ENCODE results near the gene FCGBP. TPM values are rescaled to one million over a fixed set of nuclear protein-coding genes. Genes with fewer than 3 reads are reported as not detected.

The FCGBP gene
- total RNA-seq, 1 experiment from 2014 or later: 0.08 TPM

DNA sequence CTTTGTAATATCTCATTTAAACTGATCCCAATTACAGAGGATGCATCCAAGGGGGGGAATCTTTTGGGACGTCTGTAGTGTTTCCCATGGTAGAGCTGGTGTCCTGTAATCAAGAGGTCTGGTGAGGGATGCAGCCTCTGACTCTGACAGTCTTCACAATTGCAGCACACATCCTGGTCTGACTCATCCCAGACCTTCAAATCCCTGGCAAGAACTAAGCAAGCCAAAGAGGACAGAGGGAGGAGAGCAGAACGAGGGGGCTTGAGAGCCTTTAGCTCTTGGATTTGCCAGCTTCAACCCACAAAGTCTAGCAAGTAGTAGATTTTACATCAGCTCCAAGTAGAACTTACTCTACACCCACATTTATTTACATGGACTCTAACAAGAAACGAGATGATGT lies 17.3 kb upstream of the FCGBP start:
- in situ Hi-C loops (cut with HindIII; ENCODE audit: low pct_unique_long_range_greater_than_20kb, low sequenced_read_pairs): no loop called here
- no peak for DNase-seq (ENCODE audit: low read depth, low spot score)

DNA sequence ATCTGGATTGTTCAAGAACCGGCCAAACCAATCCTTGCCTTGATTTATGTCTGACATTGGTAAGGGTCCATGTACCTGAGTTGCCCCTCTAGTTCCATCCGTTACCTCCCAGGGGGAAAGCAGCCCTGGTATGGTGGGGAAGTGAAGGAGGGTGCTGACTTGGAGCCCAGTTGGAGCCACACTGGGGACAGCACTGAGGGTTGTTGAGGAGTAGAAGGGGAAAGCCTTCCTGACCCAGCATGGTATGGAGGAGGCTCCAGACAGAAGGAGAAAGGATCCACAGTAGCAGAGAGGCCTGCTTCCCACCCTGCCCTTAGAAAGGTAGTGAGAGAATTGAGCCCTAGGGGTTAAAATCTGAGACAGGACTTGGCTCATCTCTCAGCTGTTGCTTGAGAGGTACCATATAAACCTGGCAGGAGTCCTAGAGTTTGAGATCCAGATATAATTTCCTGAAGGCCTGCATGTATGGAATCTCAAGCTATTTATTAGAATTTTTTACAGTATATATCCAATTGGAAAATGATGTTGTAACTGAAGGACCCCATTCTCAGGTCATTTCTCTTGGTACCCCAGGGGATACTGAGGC lies 16.7 kb upstream of the FCGBP start:
- no peak for DNase-seq (ENCODE audit: low read depth, low spot score)
- in situ Hi-C loops (cut with HindIII; ENCODE audit: low pct_unique_long_range_greater_than_20kb, low sequenced_read_pairs): no loop called here

DNA sequence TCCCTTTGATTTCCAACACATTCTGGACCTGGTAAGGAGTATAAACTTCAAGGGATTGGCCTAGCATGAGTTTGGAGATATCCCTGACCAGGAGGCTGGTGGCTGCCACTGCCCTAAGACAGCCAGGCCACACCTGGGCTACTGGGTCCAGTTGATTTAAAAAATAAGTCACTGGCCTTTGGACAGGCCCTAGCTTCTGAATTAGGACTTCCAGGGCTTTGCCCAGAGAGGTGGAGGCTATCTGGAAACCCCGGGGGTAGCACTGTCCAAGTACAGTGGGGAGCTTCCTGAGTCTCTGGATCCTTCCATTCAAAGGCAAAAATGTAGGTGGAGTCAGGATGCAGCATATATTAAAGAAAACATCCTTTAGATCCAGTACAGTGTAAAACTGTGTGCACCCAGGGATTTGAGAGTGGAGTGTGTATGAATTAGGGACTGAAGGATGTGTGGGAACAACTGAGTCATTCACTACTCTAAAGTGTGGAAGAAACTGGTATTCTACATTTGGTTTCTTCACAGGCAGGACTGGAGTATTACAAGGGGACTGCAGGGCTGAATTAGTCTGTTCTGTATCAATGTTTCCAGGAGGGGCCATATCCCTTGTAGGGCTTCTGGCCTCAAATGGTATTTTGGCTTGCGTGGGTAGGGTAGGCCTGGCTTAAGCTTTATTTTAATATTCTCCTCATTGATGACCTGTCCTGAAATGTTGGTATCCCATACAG lies 14.8 kb upstream of the FCGBP start:
- no peak for DNase-seq (ENCODE audit: low read depth, low spot score)
- in situ Hi-C loops (cut with HindIII; ENCODE audit: low pct_unique_long_range_greater_than_20kb, low sequenced_read_pairs): no loop called here

DNA sequence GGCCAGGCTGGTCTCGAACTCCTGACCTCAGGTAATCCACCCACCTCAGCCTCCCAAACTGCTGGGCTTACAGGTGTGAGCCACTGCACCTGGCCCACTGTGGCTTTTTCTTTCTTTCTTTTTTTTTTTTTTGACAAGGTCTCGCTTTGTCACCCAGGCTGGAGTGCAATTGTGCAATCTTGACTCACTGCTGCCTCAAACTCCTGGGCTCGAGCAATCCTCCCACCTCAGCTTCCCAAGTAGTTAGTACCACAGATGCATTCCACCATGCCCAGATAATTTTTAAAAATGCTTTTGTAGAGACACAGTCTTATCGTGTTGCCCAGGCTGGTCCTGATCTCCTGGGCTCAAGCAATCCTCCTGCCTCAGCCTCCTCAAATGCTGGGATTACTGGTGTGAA lies 12.1 kb upstream of the FCGBP start:
- in situ Hi-C loops (cut with HindIII; ENCODE audit: low pct_unique_long_range_greater_than_20kb, low sequenced_read_pairs): no loop called here
- no peak for DNase-seq (ENCODE audit: low read depth, low spot score)

DNA sequence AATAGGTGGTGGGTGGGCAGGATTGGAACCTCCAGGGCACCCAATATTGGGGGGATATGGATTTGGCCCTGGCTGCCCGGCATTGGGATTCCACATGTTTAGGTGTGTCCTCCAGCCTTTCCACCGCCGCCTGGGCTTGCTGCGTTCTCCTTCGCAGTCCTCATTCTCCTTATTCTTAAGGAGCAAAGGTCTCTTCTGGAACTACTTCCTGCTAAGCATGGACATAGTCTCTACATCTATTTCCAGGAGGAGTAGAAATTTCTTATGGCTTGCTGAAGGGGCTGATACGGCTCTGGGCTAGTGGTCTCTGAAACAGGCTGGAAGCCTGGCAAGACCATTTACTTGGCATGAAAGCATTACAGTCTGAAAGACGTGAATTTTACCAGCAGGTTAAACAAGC lies 9.2 kb upstream of the FCGBP start:
- DNase-seq (ENCODE audit: low read depth, low spot score): no peak
- in situ Hi-C loops (cut with HindIII; ENCODE audit: low pct_unique_long_range_greater_than_20kb, low sequenced_read_pairs): no loop called here

DNA sequence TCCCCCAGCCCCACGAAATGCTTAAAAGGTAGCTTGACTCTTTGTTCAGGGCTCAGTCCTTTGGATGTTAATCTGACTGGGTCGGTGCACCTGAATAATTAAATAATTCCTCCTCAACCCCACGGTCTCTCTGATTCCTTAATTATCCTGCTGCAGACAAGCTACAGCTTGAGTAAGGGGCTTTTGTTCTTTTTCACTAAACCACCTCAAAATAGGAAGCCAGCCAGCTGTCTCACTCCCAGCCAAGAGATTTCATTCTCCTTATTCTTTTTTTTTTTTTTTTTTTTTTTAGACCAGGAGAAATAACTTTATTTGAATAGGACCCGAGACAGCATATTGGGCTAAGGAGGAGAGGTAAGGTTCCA lies 7.9 kb upstream of the FCGBP start:
- no peak for DNase-seq (ENCODE audit: low read depth, low spot score)
- in situ Hi-C loops (cut with HindIII; ENCODE audit: low pct_unique_long_range_greater_than_20kb, low sequenced_read_pairs): no loop called here

DNA sequence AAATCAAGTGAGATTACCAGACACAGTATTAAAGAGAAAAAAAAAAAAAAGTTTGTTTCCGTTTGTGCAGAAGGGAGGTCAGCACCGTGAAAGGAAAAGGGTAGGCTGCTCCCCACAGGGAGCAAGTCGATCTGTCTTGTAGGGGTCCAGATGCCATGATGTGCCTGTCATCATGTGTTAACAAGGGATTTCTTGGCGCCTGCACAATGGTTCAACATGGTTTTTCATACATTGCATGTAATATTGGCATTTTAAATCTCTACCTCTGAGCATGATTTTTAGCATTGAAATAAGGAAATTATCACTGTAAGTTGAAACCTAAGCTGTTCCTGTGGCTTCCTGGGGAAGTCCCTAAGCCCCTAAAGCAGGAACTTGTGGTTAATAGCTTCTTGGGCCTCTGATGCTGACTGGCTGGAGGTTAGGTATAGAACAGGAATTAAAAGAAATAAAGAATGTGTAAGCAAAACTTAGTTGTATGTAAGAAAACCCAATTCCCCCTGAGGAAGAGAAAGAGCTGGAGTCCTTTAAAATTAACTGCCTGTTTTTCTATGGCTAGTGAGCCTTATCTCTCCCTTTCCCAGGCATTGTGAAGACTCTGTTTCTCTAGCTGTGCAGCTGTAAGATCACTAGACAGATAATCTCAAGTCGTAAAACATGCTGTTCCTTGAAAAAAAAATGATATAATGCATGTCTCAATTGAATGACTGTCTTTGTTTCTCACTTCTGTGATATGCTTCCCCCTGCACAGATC lies 7.4 kb upstream of the FCGBP start:
- DNase-seq (ENCODE audit: low read depth, low spot score): no peak
- in situ Hi-C loops (cut with HindIII; ENCODE audit: low pct_unique_long_range_greater_than_20kb, low sequenced_read_pairs): no loop called here

DNA sequence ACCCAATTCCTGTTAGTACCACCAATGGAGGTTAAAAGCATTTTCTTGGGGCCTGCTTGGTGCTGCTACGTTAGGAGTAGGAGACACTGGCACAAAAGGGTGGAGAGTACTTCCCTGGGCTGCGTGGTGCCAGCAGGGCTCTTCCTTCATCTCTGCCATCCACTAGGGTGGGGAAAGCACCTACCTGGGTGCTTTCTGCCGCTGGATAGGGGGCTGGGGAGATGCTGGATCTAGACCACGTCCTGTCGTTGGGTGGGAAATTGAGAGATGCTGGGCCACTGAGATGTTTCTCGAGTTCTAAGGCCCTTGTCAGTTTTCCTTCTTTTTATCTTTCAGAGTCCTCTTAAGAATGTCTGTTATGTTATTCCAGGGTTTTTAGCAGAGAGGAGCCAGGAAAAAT lies 6.7 kb upstream of the FCGBP start:
- in situ Hi-C loops (cut with HindIII; ENCODE audit: low pct_unique_long_range_greater_than_20kb, low sequenced_read_pairs): no loop called here
- no peak for DNase-seq (ENCODE audit: low read depth, low spot score)

DNA sequence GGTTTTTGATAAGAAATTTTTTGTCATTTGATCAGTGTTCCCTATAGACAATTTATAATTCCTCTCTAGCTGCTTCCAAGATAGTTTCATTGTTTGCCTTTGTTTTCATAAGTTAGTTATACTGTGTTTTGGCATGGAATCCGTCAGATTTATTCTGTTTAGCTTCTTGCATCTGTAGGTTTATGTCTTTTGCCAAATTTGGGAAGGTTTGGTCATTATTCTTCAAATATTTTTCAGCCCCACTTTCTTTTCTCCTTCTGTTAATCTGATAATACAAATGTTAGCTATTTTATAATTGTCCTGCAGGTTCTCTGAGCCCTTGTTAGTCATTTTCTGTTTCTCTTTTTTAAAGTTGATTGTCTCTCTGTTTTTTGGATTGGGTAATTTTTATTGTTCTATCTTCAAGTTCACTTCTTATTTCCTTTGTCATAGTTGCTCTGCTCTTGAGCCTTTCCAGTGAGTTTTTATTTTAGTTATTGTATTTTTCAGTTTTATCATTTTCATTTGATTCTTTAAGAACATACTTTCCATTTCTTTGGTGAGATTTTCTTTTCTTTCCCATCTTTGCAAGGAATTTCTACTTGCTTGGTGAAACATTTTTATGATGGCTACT lies 5.9 kb upstream of the FCGBP start:
- in situ Hi-C loops (cut with HindIII; ENCODE audit: low pct_unique_long_range_greater_than_20kb, low sequenced_read_pairs): no loop called here
- DNase-seq (ENCODE audit: low read depth, low spot score): no peak

DNA sequence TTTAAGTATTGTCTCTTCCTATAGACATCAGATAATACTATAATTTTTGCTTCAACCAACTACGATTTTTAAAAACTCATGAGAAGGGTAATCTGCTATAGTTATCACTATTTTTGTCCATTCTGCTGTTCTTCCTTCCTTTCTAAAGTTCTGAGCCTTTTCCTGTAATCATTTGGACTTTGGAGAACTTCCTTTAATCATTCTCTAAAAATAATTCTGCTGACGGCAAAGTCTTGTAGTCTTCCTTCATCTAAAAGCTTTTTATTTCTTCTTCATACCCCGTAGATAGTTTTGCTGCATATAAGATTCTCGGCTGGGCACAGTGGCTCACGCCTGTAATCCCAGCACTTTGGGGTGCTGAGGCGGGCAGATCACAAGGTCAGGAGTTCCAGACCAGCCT lies 5.1 kb upstream of the FCGBP start:
- in situ Hi-C loops (cut with HindIII; ENCODE audit: low pct_unique_long_range_greater_than_20kb, low sequenced_read_pairs): no loop called here
- DNase-seq (ENCODE audit: low read depth, low spot score): no peak

DNA sequence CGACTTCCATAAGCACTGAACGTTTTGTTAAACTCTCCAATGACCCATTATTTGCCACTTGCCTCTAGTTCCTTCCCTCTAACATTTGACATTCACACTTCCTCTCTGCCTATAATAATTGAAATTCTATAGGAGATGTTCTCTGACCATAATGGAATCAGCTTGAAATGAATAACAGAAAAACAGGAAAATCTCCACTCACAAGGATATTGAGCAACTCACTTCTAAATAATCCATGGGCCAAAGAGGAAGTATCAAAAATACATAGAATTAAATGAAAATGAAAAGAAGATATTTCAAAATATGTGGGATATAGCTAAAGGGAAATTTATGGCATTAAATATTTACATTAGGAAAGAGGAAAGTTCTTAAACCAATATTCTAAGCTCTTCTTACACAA lies 3.4 kb upstream of the FCGBP start:
- in situ Hi-C loops (cut with HindIII; ENCODE audit: low pct_unique_long_range_greater_than_20kb, low sequenced_read_pairs): no loop called here
- no peak for DNase-seq (ENCODE audit: low read depth, low spot score)

DNA sequence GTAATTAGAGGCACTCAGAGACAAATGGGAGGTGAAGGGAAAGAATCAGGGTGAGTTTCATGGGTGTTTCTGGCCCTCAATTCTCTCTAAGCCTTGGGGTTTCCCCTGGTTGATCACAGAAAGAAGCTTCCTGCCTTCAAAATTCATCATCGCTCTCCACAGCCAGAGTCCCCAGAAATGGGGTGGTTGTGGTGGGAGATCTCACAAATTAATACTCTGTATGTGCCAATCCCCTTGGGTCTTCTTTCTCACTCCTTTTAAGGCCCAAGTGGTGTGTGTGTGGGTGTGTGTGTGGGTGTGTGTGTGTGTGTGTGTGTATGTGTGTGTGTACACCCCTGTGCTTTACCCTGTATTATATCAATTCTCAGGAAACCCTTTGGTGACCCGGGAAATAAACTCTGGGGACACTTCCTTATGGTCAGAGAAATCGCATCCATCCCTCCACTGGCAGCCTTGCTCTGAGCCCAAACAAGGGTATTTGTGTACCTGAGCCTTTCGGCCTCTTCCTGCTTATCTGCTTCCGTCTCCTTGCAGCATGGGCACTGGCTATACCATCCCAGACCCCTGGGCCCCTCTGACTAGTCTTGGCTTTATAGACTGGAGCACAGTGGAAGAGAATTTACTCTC lies 2.8 kb upstream of the FCGBP start:
- no peak for DNase-seq (ENCODE audit: low read depth, low spot score)
- in situ Hi-C loops (cut with HindIII; ENCODE audit: low pct_unique_long_range_greater_than_20kb, low sequenced_read_pairs): no loop called here

DNA sequence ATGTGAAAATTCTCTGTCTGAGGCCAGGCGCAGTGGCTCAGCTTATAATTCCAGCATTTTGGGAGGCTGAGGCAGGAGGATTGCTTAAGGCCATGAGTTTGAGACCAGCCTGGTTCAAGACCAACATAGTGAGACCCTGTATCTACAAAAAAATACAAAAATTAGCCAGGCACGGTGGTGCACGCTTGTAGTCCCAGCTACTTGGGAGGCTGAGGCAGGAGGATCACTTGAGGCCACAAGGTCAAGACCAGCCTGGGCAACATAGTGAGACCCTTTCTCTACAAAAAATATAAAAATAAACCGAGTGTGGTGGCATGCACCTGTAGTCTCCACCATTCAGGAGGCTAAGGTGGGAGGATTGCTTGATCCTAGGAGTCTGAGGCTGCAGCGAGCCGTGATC lies 2.2 kb upstream of the FCGBP start:
- DNase-seq (ENCODE audit: low read depth, low spot score): no peak
- in situ Hi-C loops (cut with HindIII; ENCODE audit: low pct_unique_long_range_greater_than_20kb, low sequenced_read_pairs): no loop called here

DNA sequence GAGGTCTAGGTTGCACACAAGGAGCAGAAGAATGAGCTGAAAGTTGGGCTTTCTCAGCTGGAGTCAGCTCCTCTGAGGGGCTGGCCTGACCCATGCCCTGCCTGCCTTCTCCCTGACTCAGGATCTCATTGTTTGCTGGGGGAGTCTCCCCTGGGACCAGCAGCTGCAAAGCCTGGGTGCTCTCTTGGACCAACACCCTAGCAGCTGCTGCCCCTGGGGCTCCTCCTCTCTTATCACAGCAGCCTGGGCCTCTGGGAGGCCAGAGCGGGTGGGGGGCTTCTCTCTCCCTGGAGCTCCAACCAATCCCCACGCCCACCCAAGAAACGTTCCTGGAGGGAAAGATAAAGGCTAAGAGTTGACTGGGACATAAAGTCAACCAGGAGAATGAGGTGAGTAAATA lies 1.6 kb upstream of the FCGBP start:
- in situ Hi-C loops (cut with HindIII; ENCODE audit: low pct_unique_long_range_greater_than_20kb, low sequenced_read_pairs): no loop called here
- DNase-seq (ENCODE audit: low read depth, low spot score): no peak

DNA sequence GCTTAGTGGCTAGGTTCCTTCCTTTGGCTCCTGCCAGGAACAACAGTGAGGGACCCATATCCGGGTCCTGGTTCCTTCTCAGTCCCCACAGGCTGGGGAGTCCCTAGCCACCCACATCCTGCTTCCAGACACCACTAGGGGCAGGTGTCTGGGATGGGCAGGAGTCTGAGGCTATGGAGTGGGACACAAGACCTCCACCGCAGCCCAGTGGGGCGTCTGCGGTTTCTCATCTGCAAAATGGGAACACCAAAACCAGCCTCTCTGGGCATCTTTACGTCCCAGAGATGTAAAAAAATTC lies 879 bp upstream of the FCGBP start:
- in situ Hi-C loops (cut with HindIII; ENCODE audit: low pct_unique_long_range_greater_than_20kb, low sequenced_read_pairs): no loop called here
- no peak for DNase-seq (ENCODE audit: low read depth, low spot score)

DNA sequence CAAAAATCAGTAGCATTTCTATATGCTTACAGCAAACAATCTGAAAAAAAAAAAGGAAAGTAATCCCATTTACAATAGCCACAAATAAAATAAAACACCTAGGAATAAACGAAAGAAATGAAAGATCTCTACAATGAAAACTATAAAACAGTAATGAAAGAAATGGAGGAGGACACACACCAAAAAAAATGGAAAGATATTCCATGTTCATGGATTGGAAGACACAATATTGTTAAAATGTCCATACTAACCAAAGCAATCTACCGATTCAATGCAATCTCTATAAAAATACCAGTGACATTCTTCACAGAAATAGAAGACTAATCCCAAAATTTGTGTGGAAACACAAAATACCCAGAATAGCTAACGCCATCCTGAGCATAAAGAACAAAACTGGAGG lies 4.7 kb downstream of the FCGBP start:
- DNase-seq (ENCODE audit: low read depth, low spot score): no peak
- in situ Hi-C loops (cut with HindIII; ENCODE audit: low pct_unique_long_range_greater_than_20kb, low sequenced_read_pairs): no loop called here

DNA sequence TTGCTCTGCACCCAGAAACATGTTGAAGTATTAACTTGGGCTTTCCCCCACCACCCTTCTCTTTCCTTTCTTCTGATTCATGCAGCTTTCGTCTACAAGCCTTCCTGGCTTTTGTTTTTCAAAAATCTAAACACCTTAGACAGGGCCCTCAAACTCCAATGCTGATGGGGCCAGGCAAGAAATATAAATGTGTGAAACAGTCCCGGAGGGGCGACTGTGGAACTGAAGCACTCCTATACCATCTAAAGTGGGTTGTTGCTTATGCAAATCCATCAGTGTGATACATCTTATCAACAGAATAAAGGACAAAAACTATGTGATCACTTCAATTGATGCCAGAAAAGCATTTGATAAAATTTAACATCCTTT lies 6.1 kb downstream of the FCGBP start:
- DNase-seq (ENCODE audit: low read depth, low spot score): no peak
- in situ Hi-C loops (cut with HindIII; ENCODE audit: low pct_unique_long_range_greater_than_20kb, low sequenced_read_pairs): no loop called here

DNA sequence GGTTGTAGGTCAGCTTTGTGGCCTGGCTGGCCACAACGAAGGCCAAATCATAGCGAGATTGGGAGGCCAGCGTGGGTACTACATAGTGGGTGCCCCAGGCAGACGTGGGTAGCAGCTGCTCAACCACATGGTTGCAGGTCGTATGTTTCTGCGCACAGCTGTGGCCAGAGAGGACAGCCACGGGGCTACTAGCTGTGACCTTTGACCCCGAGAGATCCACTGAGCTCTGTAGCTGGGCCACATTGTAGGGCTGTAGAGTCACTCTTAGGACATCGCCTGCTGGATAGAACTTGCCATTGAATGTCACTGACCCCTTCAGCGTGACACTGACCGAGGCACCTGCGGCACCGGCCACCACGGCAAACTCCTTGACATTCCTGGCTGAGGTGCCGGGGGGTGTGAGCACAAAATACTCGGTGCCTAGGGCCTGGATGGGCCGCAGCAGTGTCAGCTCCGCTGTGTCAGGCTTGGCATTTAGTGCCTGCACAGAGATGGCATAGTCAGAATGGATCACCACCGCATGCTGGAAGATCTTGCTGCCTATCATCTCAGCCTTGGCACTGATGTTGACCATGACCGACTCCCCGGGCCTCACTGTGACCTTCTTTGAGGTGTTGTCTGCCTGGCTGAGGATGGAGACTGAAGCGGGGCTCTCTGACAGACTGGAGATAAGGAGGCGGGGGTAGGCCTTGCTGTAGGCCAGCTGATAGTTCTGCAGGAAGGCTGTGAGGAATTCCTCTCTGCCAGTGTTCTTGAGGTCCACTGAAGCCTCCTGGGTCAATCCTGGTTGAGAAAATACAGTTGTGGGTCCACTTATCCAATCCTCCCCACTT lies 6.7 kb downstream of the FCGBP start:
- in situ Hi-C loops (cut with HindIII; ENCODE audit: low pct_unique_long_range_greater_than_20kb, low sequenced_read_pairs): no loop called here
- no peak for DNase-seq (ENCODE audit: low read depth, low spot score)
